AG09309 (cell line): ENCODE results near the gene SPATC1L.

Experiments
- DNase-seq: peaks from one replicate; pipeline ENCODE4 v3.0.0-alpha.2; 2010; ENCODE audit warnings: low read depth
- H3K4me3 ChIP-seq: 2 replicates; pipeline ENCODE4 v1.5.1; 2011; ENCODE audit warnings: mild to moderate bottlenecking, low read depth, low read length, moderate library complexity; ENCODE audit not compliant: control insufficient read depth
- CTCF ChIP-seq: IDR thresholded peaks from 2 replicates; pipeline ENCODE4 v1.5.1; 2011; ENCODE audit warnings: mild to moderate bottlenecking, low read depth, low read length, inconsistent platforms; ENCODE audit not compliant: insufficient read depth, control insufficient read depth; ENCODE audit errors: missing control alignments

The SPATC1L gene

GRCh38 chr21:46146856-46147255, 37.4 kb downstream of the SPATC1L start:
- no peak overlapping the region for H3K4me3 ChIP-seq
- TF ChIP-seq CTCF: no peak
- DNase-seq: no peak

DNA sequence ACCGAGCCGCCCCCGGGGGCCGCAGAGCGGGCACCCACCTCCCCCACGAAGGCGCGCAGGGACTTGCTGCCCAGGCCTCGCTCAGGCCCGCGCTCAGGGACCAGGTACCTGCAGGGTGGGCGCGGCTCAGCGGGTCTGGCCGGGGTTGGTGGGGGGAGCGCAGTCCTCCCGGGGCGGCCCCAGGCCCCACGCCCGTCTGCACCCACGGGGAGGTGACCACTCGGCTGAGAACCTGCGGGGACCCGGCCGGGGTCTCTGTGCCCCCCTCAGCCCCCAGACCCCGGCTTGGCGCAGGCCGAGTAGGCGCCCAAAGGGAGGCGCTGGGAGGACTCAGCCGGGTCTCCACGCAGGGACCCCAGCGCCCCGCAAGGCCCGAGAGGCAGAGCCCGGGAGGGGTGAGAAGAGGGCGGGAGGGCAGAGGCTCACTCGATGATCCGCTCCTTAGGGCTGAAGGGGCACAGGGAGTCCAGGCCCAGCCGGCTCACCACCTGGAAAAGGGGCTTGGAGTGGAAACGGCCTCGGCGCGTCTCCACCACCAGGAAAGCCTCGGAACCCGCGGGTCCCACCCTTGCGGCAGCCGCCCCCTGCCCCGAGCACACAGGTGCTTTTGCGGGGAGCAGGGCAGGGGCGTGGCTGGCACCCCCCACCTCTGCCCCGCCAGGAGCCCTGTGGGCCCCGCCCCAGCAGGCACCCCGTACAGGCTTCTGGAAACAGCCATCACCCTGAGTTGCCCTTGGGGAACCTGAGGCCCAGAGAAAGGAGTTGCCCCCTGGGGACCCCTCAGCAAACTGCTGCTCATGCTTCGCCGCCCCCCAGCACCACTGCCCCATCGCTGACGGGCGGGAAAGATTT, 38.2 kb downstream of the SPATC1L start:
- DNase-seq: no peak
- no peak overlapping the region for H3K4me3 ChIP-seq
- TF ChIP-seq CTCF: no peak

DNA sequence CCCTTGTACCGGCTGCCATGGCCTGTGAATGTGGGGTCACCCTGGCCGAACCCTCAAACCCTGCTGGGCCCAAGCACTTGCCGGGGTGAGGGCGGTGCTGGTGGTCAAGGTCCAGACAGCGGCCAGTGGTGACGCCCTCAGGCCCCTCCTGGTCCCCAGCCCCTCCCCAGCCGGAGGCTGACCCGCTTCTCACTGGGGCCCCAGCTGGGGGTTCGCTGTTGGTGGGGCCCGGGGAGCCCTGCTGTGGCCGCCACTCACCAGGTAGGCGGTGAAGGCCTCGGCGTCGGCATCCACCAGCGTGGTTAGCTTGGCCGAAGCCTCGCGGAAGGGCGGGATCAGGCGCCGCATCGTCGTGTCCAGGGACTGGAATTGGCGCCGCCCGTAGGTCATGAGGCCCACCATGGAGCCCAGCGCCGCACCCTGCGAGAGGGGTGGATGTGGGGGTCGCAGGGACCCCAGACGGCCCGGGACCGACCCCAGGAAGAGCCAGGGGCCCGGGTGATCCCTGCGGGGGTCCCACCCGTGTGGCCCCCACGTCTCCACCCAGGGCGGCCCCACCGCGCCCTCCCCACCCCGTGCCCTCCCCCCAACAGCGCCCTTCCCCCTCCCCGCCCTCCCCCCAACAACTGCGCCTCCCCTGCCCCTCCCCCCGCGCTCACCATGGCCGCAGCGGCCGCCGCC, 39.0 kb downstream of the SPATC1L start:
- no peak for DNase-seq
- no peak for TF ChIP-seq CTCF
- H3K4me3 ChIP-seq: no peak overlapping the region

GRCh38 chr21:46144464-46145070, 39.7 kb downstream of the SPATC1L start:
- no peak for DNase-seq
- TF ChIP-seq CTCF: no peak
- no peak overlapping the region for H3K4me3 ChIP-seq

DNA sequence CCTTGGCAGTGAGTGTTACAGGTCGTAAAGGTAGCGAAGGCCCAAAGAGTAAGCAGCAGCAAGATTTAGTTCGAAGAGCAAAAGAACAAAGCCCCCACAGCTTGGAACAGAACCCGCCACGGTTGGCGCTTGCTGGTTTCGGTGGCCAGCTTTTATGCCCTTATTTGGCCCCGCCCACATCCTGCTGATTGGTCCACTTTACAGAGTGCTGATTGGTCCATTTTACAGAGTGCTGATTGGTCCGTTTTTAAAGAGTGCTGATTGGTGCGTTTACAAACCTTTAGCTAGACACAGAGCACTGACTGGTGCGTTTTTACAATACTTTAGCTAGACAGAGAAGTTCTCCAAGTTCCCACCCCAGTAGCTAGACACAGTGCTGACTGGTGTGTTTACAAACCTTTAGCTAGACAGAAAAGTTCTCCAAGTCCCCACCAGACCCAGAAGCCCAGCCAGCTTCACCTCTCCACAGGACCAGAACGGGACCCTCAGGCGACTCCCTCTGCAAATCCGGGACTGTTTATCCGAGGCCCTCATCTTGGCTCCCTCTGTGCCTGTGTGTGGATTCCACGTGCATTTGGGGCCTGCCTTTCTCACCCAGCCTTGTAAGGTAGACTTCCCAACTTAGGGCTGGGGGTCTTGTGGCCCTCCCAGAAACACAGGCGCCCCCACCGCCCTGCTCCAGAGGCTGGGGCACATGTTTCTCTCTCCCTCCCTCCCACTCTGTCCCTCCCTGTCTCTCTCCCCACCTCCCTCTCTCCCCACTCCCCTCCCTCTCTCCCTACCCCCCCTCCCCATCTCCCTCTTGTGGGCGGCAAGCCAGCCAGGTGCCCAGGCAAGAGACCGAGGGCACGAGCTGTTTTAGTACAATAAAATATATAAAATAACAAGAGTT, 41.4 kb downstream of the SPATC1L start:
- DNase-seq: no peak
- no peak for TF ChIP-seq CTCF
- H3K4me3 ChIP-seq: no peak overlapping the region
